GM18951 (cell line): Measurements from ENCODE around the gene PARP6.
A peak's percentile ranks its signal among the peaks of the same experiment; 100 is the strongest.

Source experiments
- POLR2A ChIP-seq: IDR thresholded peaks from 4 replicates; pipeline ENCODE4 v1.6.1; 2011; ENCODE audit warnings: mild to moderate bottlenecking; ENCODE audit not compliant: insufficient read length, insufficient read depth; ENCODE audit errors: extremely low read depth
- in situ Hi-C: fragments of 300-500 bp; cut with MboI; formaldehyde crosslinking; loops from one replicate; pipeline ENCODE4 v1.12.0; 2022; ENCODE audit warnings: low sequenced_read_pairs, mixed read lengths, inconsistent platforms; ENCODE audit not compliant: unreplicated experiment

PARP6 gene

GRCh38 chr15:72269739-72270138 lies 2.6 kb downstream of the PARP6 start:
- TF ChIP-seq POLR2A = no peak
- in situ Hi-C loops = no loop called here

DNA sequence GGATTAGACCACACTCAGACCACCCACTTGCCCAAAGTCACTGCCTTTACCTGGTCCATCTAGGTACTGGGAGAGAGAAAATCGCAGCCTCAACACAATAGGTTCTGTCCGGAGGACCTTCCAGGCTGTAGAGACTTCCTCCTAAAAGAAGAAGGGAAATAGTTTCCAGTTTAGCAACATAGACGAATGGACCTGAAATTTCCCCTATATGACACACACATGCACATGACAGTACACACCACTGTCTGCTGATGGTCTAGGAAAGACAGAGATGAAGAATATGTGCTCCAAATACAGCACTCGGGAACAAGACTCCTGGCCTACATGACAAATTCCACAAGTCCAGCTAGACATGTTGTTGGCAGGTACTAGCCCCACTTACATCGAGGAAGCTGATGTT lies 7.3 kb downstream of the PARP6 start:
- TF ChIP-seq POLR2A = no peak

GRCh38 chr15:72252663-72253299 lies 19.6 kb downstream of the PARP6 start:
- TF ChIP-seq POLR2A = no peak
- in situ Hi-C loops = no loop called here

More for the DNA sequence above, 7.3 kb downstream of the PARP6 start:
- in situ Hi-C loops = no loop called here

- TF ChIP-seq POLR2A = no peak
- in situ Hi-C loops = no loop called here
Observed at GRCh38 chr15:72249142-72249810, 23.1 kb downstream of the PARP6 start.

GRCh38 chr15:72248514-72248913 lies 23.8 kb downstream of the PARP6 start:
- TF ChIP-seq POLR2A = no peak
- in situ Hi-C loops = no loop called here

- no peak for TF ChIP-seq POLR2A
- in situ Hi-C loops = no loop called here
Observed at GRCh38 chr15:72242775-72243370, 29.5 kb downstream of the PARP6 start.

- in situ Hi-C loops = no loop called here
- no peak for TF ChIP-seq POLR2A
Observed at GRCh38 chr15:72239652-72240051, 32.7 kb downstream of the PARP6 start.

DNA sequence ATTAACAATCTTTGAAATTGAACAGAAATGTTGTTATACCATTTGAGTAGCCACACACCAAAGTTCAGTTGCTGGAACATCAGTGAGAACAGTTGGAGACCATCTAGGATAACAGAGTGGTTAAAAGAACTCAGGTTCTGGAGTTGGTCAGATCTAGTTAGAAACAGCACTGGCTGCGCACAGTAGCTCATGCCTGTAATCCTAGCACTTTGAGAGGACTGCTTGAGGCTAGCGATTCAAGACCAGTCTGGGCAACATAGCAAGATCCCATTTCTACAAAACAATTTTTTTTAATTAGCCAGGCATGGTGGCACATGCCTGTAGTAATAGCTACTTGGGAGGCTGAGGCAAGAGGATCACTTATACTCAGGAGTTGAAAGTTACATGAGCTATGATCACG lies 33.8 kb downstream of the PARP6 start:
- no peak for TF ChIP-seq POLR2A
- in situ Hi-C loops = no loop called here

- no peak for TF ChIP-seq POLR2A
- in situ Hi-C loops = no loop called here
Observed at GRCh38 chr15:72237853-72238224, 34.5 kb downstream of the PARP6 start.

GRCh38 chr15:72237029-72237852 lies 35.1 kb downstream of the PARP6 start:
- TF ChIP-seq POLR2A = peak; percentile 49
- in situ Hi-C loops = no loop called here

DNA sequence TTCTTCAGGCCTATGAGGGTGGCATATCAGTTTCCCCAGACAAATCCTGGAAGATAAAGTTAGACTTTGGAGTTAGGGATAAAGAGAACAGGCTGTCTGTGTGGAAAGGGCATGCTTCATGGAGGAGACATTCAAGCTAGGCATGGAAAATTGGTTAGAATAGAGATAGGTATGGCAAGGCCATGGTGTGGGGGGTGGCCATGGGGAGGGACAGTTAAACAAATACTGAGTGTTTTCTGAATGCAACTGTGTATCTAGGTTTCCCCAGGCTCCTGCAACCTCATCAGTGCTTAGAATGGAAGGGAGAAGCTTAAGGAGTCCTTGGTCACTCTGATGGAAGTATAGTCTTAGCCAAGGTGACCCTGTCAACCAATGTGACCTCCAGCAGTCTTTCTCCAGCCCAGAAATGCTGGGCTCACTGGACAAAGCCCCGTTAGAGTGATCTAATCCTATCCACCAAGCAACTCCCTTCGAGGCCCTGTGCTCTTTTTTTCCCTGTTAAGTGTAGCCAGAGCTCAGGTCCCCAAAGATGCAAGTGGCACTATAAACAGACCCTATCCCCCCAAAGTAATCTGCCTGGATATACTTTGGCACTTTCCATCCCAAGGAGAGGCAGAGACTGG lies 35.9 kb downstream of the PARP6 start:
- in situ Hi-C loops = no loop called here
- no peak for TF ChIP-seq POLR2A

GRCh38 chr15:72235298-72235697 lies 37.1 kb downstream of the PARP6 start:
- in situ Hi-C loops = no loop called here
- no peak for TF ChIP-seq POLR2A

DNA sequence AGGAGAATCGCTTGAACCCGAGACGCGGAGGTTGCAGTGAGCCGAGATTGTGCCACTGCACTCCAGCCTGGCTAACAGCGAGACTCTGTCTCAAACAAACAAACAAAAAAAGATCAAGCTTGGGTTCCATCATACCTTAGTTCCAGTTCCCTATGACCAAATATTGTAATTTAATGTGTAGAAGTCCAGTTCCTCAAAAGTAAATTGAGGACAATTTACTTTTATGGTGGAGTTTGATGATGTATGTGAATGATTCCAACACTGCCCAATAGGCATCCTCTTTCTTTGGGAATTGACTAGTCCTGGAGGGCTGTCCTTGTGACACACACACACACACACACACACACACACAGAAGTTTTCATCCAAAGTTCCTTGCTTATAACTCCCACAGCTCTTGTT lies 38.6 kb downstream of the PARP6 start:
- in situ Hi-C loops = no loop called here
- no peak for TF ChIP-seq POLR2A
